DMS53 (cell line): ENCODE data around the gene NCSTN.
"Not testable (repeated sequence)": the region's sequence is repeated elsewhere in the genome, so short reads cannot be mapped to it uniquely, and the experiment has no call there.

Source experiments
- DNase-seq: peaks from one replicate; lab custom pipeline; 2025; lab: John Stamatoyannopoulos, UW

Gene NCSTN

GRCh38 chr1:160371756-160372155, 28.6 kb downstream of the NCSTN start:
- no peak for DNase-seq

GRCh38 chr1:160373696-160374095, 30.5 kb downstream of the NCSTN start:
- no peak for DNase-seq

- peak; percentile 35 for DNase-seq
Observed at GRCh38 chr1:160374306-160375110, 31.3 kb downstream of the NCSTN start.

- DNase-seq: no peak
Observed at GRCh38 chr1:160375788-160376524, 32.8 kb downstream of the NCSTN start.

GRCh38 chr1:160376525-160377131, 33.4 kb downstream of the NCSTN start:
- DNase-seq: peak; percentile 81

- DNase-seq: no peak
Observed at GRCh38 chr1:160377585-160378206, 34.5 kb downstream of the NCSTN start.

GRCh38 chr1:160384812-160385211, 41.6 kb downstream of the NCSTN start:
- not testable (repeated sequence) for DNase-seq

- DNase-seq: not testable (repeated sequence)
Observed at GRCh38 chr1:160388406-160388805, 45.2 kb downstream of the NCSTN start.

- DNase-seq: no peak
Observed at GRCh38 chr1:160394673-160395072, 51.5 kb downstream of the NCSTN start.

- no peak for DNase-seq
Observed at GRCh38 chr1:160397651-160398050, 54.5 kb downstream of the NCSTN start.

GRCh38 chr1:160398823-160399222, 55.6 kb downstream of the NCSTN start:
- peak; percentile 29 for DNase-seq

- no peak for DNase-seq
Observed at GRCh38 chr1:160399544-160400222, 56.5 kb downstream of the NCSTN start.

GRCh38 chr1:160400223-160400645, 57.1 kb downstream of the NCSTN start, which contains the start of gene VANGL2:
TSS of gene VANGL2 (plus strand) at chr1:160400564. CDS start at chr1:160415838, 15,274 bp downstream.
- DNase-seq: peak; percentile 81

GRCh38 chr1:160400646-160401486, 57.7 kb downstream of the NCSTN start:
- DNase-seq: peak; percentile 55

- no peak for DNase-seq
Observed at GRCh38 chr1:160401487-160401805, 58.3 kb downstream of the NCSTN start.

GRCh38 chr1:160402001-160402795, 59.0 kb downstream of the NCSTN start:
- DNase-seq: no peak

GRCh38 chr1:160403244-160403643, 60.1 kb downstream of the NCSTN start:
- no peak for DNase-seq

GRCh38 chr1:160404094-160404493, 60.9 kb downstream of the NCSTN start:
- DNase-seq: no peak

- DNase-seq: no peak
Observed at GRCh38 chr1:160405331-160405877, 62.2 kb downstream of the NCSTN start.
